ENCODE data around the gene GHRL. TPM values are rescaled to one million over a fixed set of nuclear protein-coding genes. Genes with fewer than 3 reads are reported as not detected.

The GHRL gene
- total and polyA plus RNA-seq, 2 donors from 2014 or later: 0.73 to 1.2 TPM

- Histone ChIP-seq H3K4me1 (ENCODE audit: control insufficient read depth in 2 of 3, insufficient read depth in 2 of 3, low read depth in 1 of 3, low read length in 3 of 3) (no peaks in the 10 kb centered on the region), H3K36me3 (ENCODE audit: control insufficient read depth in 2 of 3, insufficient read depth in 3 of 3, low read length in 3 of 3) (no peaks in the 10 kb centered on the region), H3K27me3 (ENCODE audit: control insufficient read depth, insufficient read depth, low read length) (peaks cover 7% of the 10 kb centered on the region), H3K9ac (ENCODE audit: low read length in 3 of 3) (no peak overlapping the region), H3K27ac (ENCODE audit: low read depth in 2 of 2, low read length in 2 of 2) (no peak overlapping the region), H3K9me3 (ENCODE audit: control insufficient read depth in 2 of 3, insufficient read depth in 1 of 3, low read length in 3 of 3) (no peaks in the 10 kb centered on the region), H3K4me3 (ENCODE audit: low read length in 3 of 3) (no peak overlapping the region)
- FAIRE-seq: no peak
- no peak for DNase-seq
- no peak for TF ChIP-seq CTCF (IDR thresholded peaks at IDR 0.05; ENCODE audit: borderline replicate concordance, extremely low read depth, insufficient read depth)
- intact Hi-C loops (cut with DNase I): no loop called here
Observed at GRCh38 chr3:10328460-10329071, 35.8 kb upstream of the GHRL start.

GRCh38 chr3:10327592-10327991, 34.8 kb upstream of the GHRL start:
- H3K36me3 ChIP-seq (ENCODE audit: control insufficient read depth in 2 of 3, insufficient read depth in 3 of 3, low read length in 3 of 3): no peaks in the 10 kb centered on the region
- no peak for FAIRE-seq
- no peak overlapping the region for H3K27ac ChIP-seq (ENCODE audit: low read depth in 2 of 2, low read length in 2 of 2)
- DNase-seq: no peak
- peaks cover 7% of the 10 kb centered on the region for H3K27me3 ChIP-seq (ENCODE audit: control insufficient read depth, insufficient read depth, low read length)
- no peak for TF ChIP-seq CTCF (IDR thresholded peaks at IDR 0.05; ENCODE audit: borderline replicate concordance, extremely low read depth, insufficient read depth)
- no peak overlapping the region for H3K9ac ChIP-seq (ENCODE audit: low read length in 3 of 3)
- no peak overlapping the region for H3K4me3 ChIP-seq (ENCODE audit: low read length in 3 of 3)
- no peaks in the 10 kb centered on the region for H3K9me3 ChIP-seq (ENCODE audit: control insufficient read depth in 2 of 3, insufficient read depth in 1 of 3, low read length in 3 of 3)
- no peaks in the 10 kb centered on the region for H3K4me1 ChIP-seq (ENCODE audit: control insufficient read depth in 2 of 3, insufficient read depth in 2 of 3, low read depth in 1 of 3, low read length in 3 of 3)
- intact Hi-C loops (cut with DNase I): no loop called here

GRCh38 chr3:10322352-10322710, 29.6 kb upstream of the GHRL start:
- Histone ChIP-seq H3K27ac (ENCODE audit: low read depth in 2 of 2, low read length in 2 of 2) (no peak overlapping the region), H3K27me3 (ENCODE audit: control insufficient read depth, insufficient read depth, low read length) (peaks cover under 1% of the 10 kb centered on the region), H3K4me1 (ENCODE audit: control insufficient read depth in 2 of 3, insufficient read depth in 2 of 3, low read depth in 1 of 3, low read length in 3 of 3) (peaks cover 0 to 21% (median 3%) of the 10 kb centered on the region in 3 donors), H3K9ac (ENCODE audit: low read length in 3 of 3) (no peak overlapping the region), H3K4me3 (ENCODE audit: low read length in 3 of 3) (no peak overlapping the region), H3K36me3 (ENCODE audit: control insufficient read depth in 2 of 3, insufficient read depth in 3 of 3, low read length in 3 of 3) (peaks cover 4 to 11% (median 6%) of the 10 kb centered on the region in 3 donors), H3K9me3 (ENCODE audit: control insufficient read depth in 2 of 3, insufficient read depth in 1 of 3, low read length in 3 of 3) (no peaks in the 10 kb centered on the region)
- intact Hi-C loops (cut with DNase I): no loop called here
- no peak for DNase-seq
- no peak for TF ChIP-seq CTCF (IDR thresholded peaks at IDR 0.05; ENCODE audit: borderline replicate concordance, extremely low read depth, insufficient read depth)
- FAIRE-seq: no peak

Data from kidney (tissue), 14 donors.